BLaER1 (cell line): ENCODE data around the gene DHTKD1.
A peak's percentile ranks its signal among the peaks of the same experiment; 100 is the strongest.

Source experiments
- H3K27ac ChIP-seq: shearing (Covaris generic); formaldehyde crosslinking; 2 replicates; pipeline ENCODE4 v1.8.1; 2022
- H3K27me3 ChIP-seq: shearing (Covaris generic); formaldehyde crosslinking; 2 replicates; pipeline ENCODE4 v1.8.1; 2022
- H3K36me3 ChIP-seq: shearing (Covaris generic); formaldehyde crosslinking; 2 replicates; pipeline ENCODE4 v1.8.1; 2022
- H3K4me1 ChIP-seq: shearing (Covaris generic); formaldehyde crosslinking; 2 replicates; pipeline ENCODE4 v1.8.1; 2022
- H3K4me2 ChIP-seq: shearing (Covaris generic); formaldehyde crosslinking; 2 replicates; pipeline ENCODE4 v1.8.1; 2022
- H3K4me3 ChIP-seq: shearing (Covaris generic); formaldehyde crosslinking; 2 replicates; pipeline ENCODE4 v1.8.1; 2022
- H3K9ac ChIP-seq: shearing (Covaris generic); formaldehyde crosslinking; 2 replicates; pipeline ENCODE4 v1.8.1; 2022
- H3K9me3 ChIP-seq: shearing (Covaris generic); formaldehyde crosslinking; 2 replicates; pipeline ENCODE4 v1.8.1; 2022
- H4K20me1 ChIP-seq: shearing (Covaris generic); formaldehyde crosslinking; 2 replicates; pipeline ENCODE4 v1.8.1; 2022
- Cebpa-rat ChIP-seq: shearing (Covaris generic); IDR thresholded peaks from 2 replicates; pipeline ENCODE4 v1.8.1; 2022

DHTKD1 gene, protein sequence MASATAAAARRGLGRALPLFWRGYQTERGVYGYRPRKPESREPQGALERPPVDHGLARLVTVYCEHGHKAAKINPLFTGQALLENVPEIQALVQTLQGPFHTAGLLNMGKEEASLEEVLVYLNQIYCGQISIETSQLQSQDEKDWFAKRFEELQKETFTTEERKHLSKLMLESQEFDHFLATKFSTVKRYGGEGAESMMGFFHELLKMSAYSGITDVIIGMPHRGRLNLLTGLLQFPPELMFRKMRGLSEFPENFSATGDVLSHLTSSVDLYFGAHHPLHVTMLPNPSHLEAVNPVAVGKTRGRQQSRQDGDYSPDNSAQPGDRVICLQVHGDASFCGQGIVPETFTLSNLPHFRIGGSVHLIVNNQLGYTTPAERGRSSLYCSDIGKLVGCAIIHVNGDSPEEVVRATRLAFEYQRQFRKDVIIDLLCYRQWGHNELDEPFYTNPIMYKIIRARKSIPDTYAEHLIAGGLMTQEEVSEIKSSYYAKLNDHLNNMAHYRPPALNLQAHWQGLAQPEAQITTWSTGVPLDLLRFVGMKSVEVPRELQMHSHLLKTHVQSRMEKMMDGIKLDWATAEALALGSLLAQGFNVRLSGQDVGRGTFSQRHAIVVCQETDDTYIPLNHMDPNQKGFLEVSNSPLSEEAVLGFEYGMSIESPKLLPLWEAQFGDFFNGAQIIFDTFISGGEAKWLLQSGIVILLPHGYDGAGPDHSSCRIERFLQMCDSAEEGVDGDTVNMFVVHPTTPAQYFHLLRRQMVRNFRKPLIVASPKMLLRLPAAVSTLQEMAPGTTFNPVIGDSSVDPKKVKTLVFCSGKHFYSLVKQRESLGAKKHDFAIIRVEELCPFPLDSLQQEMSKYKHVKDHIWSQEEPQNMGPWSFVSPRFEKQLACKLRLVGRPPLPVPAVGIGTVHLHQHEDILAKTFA

DNA sequence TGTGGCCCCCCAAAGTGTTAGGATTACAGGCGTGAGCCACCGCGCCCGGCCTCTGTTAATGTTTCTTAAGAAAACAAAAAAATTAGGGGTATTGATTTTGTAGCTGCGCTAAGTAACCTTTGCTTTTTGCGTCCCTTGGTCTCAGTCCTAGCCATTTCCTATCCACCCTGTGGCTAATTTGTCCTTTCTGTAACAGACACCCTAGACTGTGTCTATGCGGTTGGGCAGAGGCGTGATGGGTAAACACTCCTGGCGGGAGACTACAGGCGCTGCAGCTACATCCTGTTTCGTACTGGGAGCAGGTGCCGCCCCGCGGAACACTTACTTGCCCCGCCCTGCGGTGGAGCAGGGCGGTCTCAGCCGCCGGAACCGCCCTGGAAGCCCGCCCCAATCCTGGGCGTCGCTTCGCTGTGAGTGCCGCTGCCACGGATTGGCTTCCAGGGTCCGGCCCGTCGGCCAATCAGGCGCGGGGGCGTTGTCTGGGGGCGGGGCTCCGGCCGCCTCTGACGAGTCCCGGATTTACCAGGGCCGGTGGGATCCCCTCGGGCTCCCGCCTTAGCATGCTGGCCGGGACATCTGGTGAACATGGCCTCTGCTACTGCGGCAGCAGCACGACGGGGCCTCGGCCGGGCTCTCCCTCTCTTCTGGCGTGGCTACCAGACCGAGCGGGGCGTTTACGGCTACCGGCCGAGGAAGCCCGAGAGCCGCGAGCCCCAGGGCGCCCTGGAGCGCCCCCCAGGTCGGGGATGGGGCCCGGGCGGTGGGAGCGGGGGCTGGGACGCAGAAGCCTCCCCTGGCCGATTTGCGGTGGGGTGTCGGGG, at the start of gene DHTKD1:
DHTKD1 (plus strand) TSS at position 506 of the 821 bp plus-strand sequence; CDS start at position 586, 80 bp downstream.
- Histone ChIP-seq H3K27me3 (no peaks in the 10 kb centered on the region), H3K4me2 (peak within 1 kb of the TSS; percentile 78), H3K36me3 (no peaks in the 10 kb centered on the region), H3K9ac (peak within 1 kb of the TSS; percentile 94), H3K27ac (peak within 1 kb of the TSS; percentile 91), H3K4me3 (peak within 1 kb of the TSS; percentile 94), H3K4me1 (peaks cover 29% of the 10 kb centered on the region), H4K20me1 (no peaks in the 10 kb centered on the region), H3K9me3 (no peaks in the 10 kb centered on the region)
- no peak for TF ChIP-seq Cebpa-rat

DNA sequence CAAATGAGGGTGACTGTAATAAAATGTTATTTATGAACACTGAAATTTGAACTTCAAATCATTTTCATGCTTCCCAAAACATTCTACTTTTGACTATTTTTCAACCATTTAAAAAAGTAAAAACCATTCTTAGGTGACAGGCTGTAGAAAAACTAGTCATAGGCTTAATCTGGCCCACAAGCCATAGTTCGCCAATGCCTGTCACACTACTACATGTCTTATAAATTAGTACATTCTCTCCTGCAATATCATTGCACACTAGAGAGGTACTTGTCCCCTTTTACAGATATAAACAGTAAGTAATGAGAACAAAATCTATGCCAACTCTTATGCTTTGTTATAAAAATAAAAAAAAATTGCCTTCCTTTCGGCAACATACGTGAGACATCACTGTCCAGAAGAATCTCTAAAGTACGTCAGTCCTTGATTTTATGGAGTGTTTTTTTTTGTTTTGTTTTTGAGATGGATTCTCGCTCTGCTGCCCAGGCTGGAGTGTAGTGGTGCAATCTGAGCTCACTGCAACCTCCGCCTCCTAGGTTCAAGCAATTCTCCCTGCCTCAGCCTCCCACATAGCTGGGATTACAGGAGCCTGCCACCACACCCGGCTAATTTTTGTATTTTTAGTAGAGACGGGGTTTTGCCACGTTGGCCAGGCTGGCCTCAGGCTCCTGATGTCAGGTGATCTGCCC, 49.3 kb upstream of the DHTKD1 start:
- Histone ChIP-seq H3K27me3 (no peaks in the 10 kb centered on the region), H3K9ac (no peak overlapping the region), H3K4me1 (peaks cover 17% of the 10 kb centered on the region), H3K4me3 (no peak overlapping the region), H4K20me1 (peaks cover 54% of the 10 kb centered on the region), H3K27ac (no peak overlapping the region), H3K4me2 (no peak overlapping the region), H3K9me3 (no peaks in the 10 kb centered on the region), H3K36me3 (peaks cover 42% of the 10 kb centered on the region)
- no peak for TF ChIP-seq Cebpa-rat

DNA sequence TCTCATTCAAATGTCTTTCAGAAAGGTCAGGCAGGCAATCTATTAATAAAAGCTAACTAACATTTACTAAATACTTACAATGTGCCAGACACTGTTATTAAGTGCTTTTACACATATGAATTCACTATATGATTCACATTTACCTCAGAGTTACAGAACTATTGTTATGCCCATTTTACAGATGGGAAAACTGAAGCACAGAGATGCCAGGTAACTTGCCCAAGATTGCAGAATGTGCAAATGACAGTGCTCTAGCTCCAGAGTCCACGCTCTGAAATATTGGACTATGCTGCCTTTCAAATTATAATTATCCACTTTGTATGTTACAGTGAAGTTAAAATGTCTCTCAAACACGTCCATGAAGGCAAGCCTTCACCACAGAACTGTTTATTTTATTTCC, 48.2 kb upstream of the DHTKD1 start:
- H4K20me1 ChIP-seq: peaks cover 66% of the 10 kb centered on the region
- no peaks in the 10 kb centered on the region for H3K27me3 ChIP-seq
- H3K4me3 ChIP-seq: no peak overlapping the region
- no peak for TF ChIP-seq Cebpa-rat
- H3K36me3 ChIP-seq: peaks cover 47% of the 10 kb centered on the region
- H3K4me1 ChIP-seq: peaks cover 19% of the 10 kb centered on the region
- H3K9ac ChIP-seq: no peak overlapping the region
- no peak overlapping the region for H3K27ac ChIP-seq
- H3K9me3 ChIP-seq: no peaks in the 10 kb centered on the region
- no peak overlapping the region for H3K4me2 ChIP-seq

DNA sequence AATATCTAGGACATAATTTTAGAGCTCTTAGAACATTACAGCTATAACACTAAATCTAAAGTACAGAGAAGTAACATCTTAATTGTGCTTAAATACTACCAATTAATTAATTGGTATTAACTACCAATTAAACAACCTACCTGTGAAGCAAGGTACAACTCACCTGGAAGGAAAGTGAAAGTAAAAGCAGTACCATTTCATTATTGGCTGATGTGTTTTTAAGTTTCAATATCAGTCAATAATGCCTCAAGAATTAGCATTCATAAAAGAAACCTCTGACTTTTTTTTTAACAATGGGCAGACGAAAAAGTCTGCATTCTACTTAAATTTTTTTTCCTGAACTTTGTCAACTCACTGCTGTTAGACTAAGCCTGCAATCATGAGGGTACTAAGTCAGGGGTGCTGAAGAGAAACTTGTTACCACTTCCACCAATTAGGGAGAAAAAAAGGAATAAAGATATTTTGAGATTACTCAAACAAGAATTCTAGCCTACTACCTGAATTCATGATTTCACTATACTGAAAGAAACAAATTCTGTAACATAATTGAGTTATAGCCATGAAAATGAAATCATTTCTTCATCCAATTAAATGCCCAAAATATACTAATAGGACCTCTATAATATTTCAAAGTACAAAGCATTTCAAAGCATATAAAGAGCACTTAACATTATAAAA, 46.0 kb upstream of the DHTKD1 start:
- Histone ChIP-seq H4K20me1 (peaks cover 82% of the 10 kb centered on the region), H3K9ac (no peak overlapping the region), H3K4me2 (peak overlapping the region; percentile 63), H3K4me1 (peaks cover 27% of the 10 kb centered on the region), H3K36me3 (peaks cover 60% of the 10 kb centered on the region), H3K27me3 (no peaks in the 10 kb centered on the region), H3K4me3 (no peak overlapping the region), H3K9me3 (no peaks in the 10 kb centered on the region), H3K27ac (no peak overlapping the region)
- TF ChIP-seq Cebpa-rat: no peak

DNA sequence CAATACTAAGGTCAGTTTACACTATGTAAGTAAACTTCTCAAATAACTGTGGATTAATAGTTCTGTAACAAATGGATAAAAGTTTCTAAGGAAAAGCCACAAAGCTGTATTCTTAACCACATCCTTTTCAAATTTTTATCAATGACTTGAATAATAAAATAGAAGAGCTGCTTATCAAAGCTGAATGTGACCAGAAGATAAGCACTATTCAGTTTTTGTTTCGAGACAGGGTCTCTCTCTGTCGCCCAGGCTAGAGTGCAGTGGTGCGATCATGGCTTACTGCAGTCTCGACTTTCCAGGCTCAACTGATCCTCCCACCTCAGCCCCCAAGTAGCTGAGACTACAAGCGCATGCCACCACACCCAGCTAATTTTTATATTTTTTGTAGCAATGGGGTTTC, 43.2 kb upstream of the DHTKD1 start:
- peaks cover 87% of the 10 kb centered on the region for H4K20me1 ChIP-seq
- no peak overlapping the region for H3K4me2 ChIP-seq
- no peaks in the 10 kb centered on the region for H3K27me3 ChIP-seq
- H3K9me3 ChIP-seq: no peaks in the 10 kb centered on the region
- peaks cover 27% of the 10 kb centered on the region for H3K4me1 ChIP-seq
- TF ChIP-seq Cebpa-rat: no peak
- H3K9ac ChIP-seq: no peak overlapping the region
- peaks cover 79% of the 10 kb centered on the region for H3K36me3 ChIP-seq
- H3K27ac ChIP-seq: no peak overlapping the region
- H3K4me3 ChIP-seq: no peak overlapping the region

DNA sequence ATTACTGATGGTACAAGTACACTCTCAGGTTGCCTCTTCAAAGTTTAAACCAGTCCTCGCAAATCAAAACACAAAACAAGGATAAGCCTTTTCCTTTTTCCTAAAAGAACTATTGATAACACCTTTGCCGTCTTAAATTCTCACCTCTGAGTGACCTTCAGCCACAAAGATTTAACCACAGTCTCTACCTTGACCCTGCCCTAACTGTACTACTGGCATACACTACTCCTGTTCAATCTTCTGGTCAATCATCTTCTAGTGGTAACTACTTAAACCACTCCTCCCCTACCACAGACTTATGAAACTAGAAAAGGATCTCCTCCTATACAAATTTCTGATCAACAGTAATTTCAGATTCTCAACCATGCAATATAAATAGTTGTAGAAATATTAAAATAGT, 41.2 kb upstream of the DHTKD1 start:
- H3K4me1 ChIP-seq: peaks cover 16% of the 10 kb centered on the region
- no peaks in the 10 kb centered on the region for H3K9me3 ChIP-seq
- H3K4me2 ChIP-seq: no peak overlapping the region
- no peaks in the 10 kb centered on the region for H3K27me3 ChIP-seq
- no peak overlapping the region for H3K9ac ChIP-seq
- H3K36me3 ChIP-seq: peaks cover 86% of the 10 kb centered on the region
- no peak for TF ChIP-seq Cebpa-rat
- no peak overlapping the region for H3K27ac ChIP-seq
- H3K4me3 ChIP-seq: no peak overlapping the region
- peaks cover 95% of the 10 kb centered on the region for H4K20me1 ChIP-seq

DNA sequence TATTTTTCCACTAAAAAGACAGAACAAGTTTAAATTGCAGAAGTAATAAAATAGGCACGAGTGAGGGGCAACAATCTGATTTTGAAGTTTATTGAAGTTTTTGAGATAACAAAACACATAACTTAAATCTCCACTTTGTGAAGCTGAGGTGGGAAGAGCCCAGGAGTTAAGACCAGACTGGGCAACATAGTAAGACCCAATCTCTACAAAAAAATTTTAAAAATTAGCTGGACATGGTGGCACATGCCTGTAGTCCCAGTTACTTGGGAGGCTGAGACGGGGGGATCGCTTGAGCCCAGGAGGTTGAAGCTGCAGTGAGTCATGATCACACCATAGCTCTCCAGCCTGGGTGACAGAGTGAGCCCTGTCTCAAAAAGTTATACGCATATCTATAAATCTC, 37.4 kb upstream of the DHTKD1 start:
- H3K36me3 ChIP-seq: peaks cover 85% of the 10 kb centered on the region

DNA sequence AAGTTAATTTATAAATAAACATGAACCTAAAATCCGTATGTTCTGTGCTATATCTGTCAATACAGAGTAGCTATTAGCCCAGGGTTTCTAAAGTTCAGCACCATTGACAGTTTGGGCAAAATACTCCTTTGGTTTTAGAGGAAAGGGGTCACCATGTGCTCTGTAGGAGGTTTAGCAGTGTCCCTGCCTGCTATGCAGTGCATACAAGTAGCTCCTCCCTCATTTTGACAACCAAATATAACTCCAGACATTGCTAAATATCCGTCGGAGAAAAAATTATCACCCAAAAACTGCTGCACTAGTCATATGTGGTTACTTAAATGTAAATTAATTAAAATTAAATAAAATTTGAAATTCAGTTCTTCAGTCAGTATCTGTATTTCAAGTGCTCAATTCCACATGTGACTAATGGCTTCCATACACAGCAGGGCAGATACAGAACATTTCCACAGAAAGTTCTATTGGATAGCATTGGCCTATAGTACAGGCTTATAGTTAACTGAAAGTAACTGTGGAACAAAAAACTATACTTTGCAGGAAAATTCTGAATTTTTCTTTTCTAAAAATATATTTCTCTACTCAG, 32.6 kb upstream of the DHTKD1 start:
- H3K4me1 ChIP-seq: peaks cover 14% of the 10 kb centered on the region
- no peak overlapping the region for H3K4me2 ChIP-seq
- H3K4me3 ChIP-seq: no peak overlapping the region
- H4K20me1 ChIP-seq: peaks cover 97% of the 10 kb centered on the region
- no peaks in the 10 kb centered on the region for H3K27me3 ChIP-seq
- TF ChIP-seq Cebpa-rat: no peak
- H3K36me3 ChIP-seq: peaks cover 52% of the 10 kb centered on the region
- no peaks in the 10 kb centered on the region for H3K9me3 ChIP-seq
- no peak overlapping the region for H3K27ac ChIP-seq
- no peak overlapping the region for H3K9ac ChIP-seq

More for the DNA sequence above, 37.4 kb upstream of the DHTKD1 start:
- Histone ChIP-seq H3K27ac (no peak overlapping the region), H3K9ac (no peak overlapping the region), H3K9me3 (no peaks in the 10 kb centered on the region), H3K4me3 (no peak overlapping the region), H4K20me1 (peaks cover 93% of the 10 kb centered on the region), H3K27me3 (no peaks in the 10 kb centered on the region), H3K4me2 (no peak overlapping the region), H3K4me1 (no peaks in the 10 kb centered on the region)
- TF ChIP-seq Cebpa-rat: no peak
